Measurements from ENCODE around the gene ARHGAP24. TPM values are rescaled to one million over a fixed set of nuclear protein-coding genes. Genes with fewer than 3 reads are reported as not detected.

Gene ARHGAP24
- total and polyA plus RNA-seq, 2 experiments from 2014 or later = 19.5 to 29.6 TPM

GRCh38 chr4:85688055-85688740 lies 213.2 kb downstream of the ARHGAP24 start:
- Histone ChIP-seq H3K4me2 (no peak overlapping the region), H2AFZ (no peak overlapping the region), H3K79me2 (no peaks in the 10 kb centered on the region), H3K27me3 (no peaks in the 10 kb centered on the region), H3K9me2 (replicated peaks; ENCODE audit: insufficient read depth) (no peaks in the 10 kb centered on the region), H3K27ac (no peak overlapping the region), H4K20me1 (ENCODE audit: insufficient read depth, poor library complexity, severe bottlenecking) (no peaks in the 10 kb centered on the region), H3K36me3 (replicated peaks; ENCODE audit: insufficient read depth, low read depth) (no peaks in the 10 kb centered on the region), H3K9me3 (ENCODE audit: low read depth) (no peaks in the 10 kb centered on the region), H3K4me1 (ENCODE audit: insufficient read depth) (no peaks in the 10 kb centered on the region), H3K4me3 (no peak overlapping the region)
- no peak for DNase-seq (ENCODE audit: low spot score)
- TF ChIP-seq EZH2 (IDR thresholded peaks at IDR 0.05; ENCODE audit: borderline replicate concordance) = no peak
- 88% methylated on average over 6 of the region's 6 CpGs for WGBS (ENCODE audit: low lambda C conversion rate, missing lambda C conversion rate)

GRCh38 chr4:85696661-85697060 lies 221.7 kb downstream of the ARHGAP24 start:
- no peaks in the 10 kb centered on the region for H3K79me2 ChIP-seq
- no peak for DNase-seq (ENCODE audit: low spot score)
- 90% methylated on average over 2 of the region's 2 CpGs for WGBS (ENCODE audit: low lambda C conversion rate, missing lambda C conversion rate)

GRCh38 chr4:85697854-85698253 lies 222.9 kb downstream of the ARHGAP24 start:
- H3K4me1 ChIP-seq (ENCODE audit: insufficient read depth) = no peaks in the 10 kb centered on the region
- no peaks in the 10 kb centered on the region for H3K36me3 ChIP-seq (replicated peaks; ENCODE audit: insufficient read depth, low read depth)
- H3K79me2 ChIP-seq = no peaks in the 10 kb centered on the region
- H3K27ac ChIP-seq = no peak overlapping the region
- no peak overlapping the region for H2AFZ ChIP-seq
- no peaks in the 10 kb centered on the region for H3K27me3 ChIP-seq
- DNase-seq (ENCODE audit: low spot score) = no peak
- TF ChIP-seq EZH2phosphoT487 (IDR thresholded peaks at IDR 0.05; ENCODE audit: low read depth, severe bottlenecking, unreplicated experiment) (no peak), EZH2 (IDR thresholded peaks at IDR 0.05; ENCODE audit: borderline replicate concordance) (no peak), CTCF (IDR thresholded peaks at IDR 0.05; ENCODE audit: poor library complexity) (no peak)
- no peak overlapping the region for H3K4me2 ChIP-seq
- H3K9me3 ChIP-seq (ENCODE audit: low read depth) = no peaks in the 10 kb centered on the region
- no peaks in the 10 kb centered on the region for H3K9me2 ChIP-seq (replicated peaks; ENCODE audit: insufficient read depth)
- no peaks in the 10 kb centered on the region for H4K20me1 ChIP-seq (ENCODE audit: insufficient read depth, poor library complexity, severe bottlenecking)
- no peak overlapping the region for H3K4me3 ChIP-seq

More at GRCh38 chr4:85696661-85697060, 221.7 kb downstream of the ARHGAP24 start:
- H3K9me2 ChIP-seq (replicated peaks; ENCODE audit: insufficient read depth) = no peaks in the 10 kb centered on the region
- no peak overlapping the region for H3K4me3 ChIP-seq
- no peaks in the 10 kb centered on the region for H3K4me1 ChIP-seq (ENCODE audit: insufficient read depth)
- TF ChIP-seq EZH2phosphoT487 (IDR thresholded peaks at IDR 0.05; ENCODE audit: low read depth, severe bottlenecking, unreplicated experiment) (no peak), EZH2 (IDR thresholded peaks at IDR 0.05; ENCODE audit: borderline replicate concordance) (no peak), CTCF (IDR thresholded peaks at IDR 0.05; ENCODE audit: poor library complexity) (no peak)
- H3K9me3 ChIP-seq (ENCODE audit: low read depth) = no peaks in the 10 kb centered on the region
- no peaks in the 10 kb centered on the region for H4K20me1 ChIP-seq (ENCODE audit: insufficient read depth, poor library complexity, severe bottlenecking)
- H3K27ac ChIP-seq = no peak overlapping the region
- no peak overlapping the region for H2AFZ ChIP-seq
- H3K27me3 ChIP-seq = no peaks in the 10 kb centered on the region
- no peak overlapping the region for H3K4me2 ChIP-seq
- H3K36me3 ChIP-seq (replicated peaks; ENCODE audit: insufficient read depth, low read depth) = no peaks in the 10 kb centered on the region

- WGBS (ENCODE audit: low lambda C conversion rate, missing lambda C conversion rate) = 96% methylated on average over 3 of the region's 3 CpGs
- Histone ChIP-seq H3K27ac (no peak overlapping the region), H3K27me3 (no peaks in the 10 kb centered on the region), H3K36me3 (replicated peaks; ENCODE audit: insufficient read depth, low read depth) (no peaks in the 10 kb centered on the region), H3K79me2 (no peaks in the 10 kb centered on the region), H4K20me1 (ENCODE audit: insufficient read depth, poor library complexity, severe bottlenecking) (no peaks in the 10 kb centered on the region), H2AFZ (no peak overlapping the region), H3K9me3 (ENCODE audit: low read depth) (no peaks in the 10 kb centered on the region), H3K9me2 (replicated peaks; ENCODE audit: insufficient read depth) (no peaks in the 10 kb centered on the region), H3K4me2 (no peak overlapping the region), H3K4me1 (ENCODE audit: insufficient read depth) (no peaks in the 10 kb centered on the region), H3K4me3 (no peak overlapping the region)
- no peak for DNase-seq (ENCODE audit: low spot score)
- TF ChIP-seq EZH2 (IDR thresholded peaks at IDR 0.05; ENCODE audit: borderline replicate concordance) (no peak), EZH2phosphoT487 (IDR thresholded peaks at IDR 0.05; ENCODE audit: low read depth, severe bottlenecking, unreplicated experiment) (no peak), CTCF (IDR thresholded peaks at IDR 0.05; ENCODE audit: poor library complexity) (no peak)
These were observed 225.4 kb downstream of the ARHGAP24 start for GRCh38 chr4:85700362-85700761.
